MM.1S (cell line): Measurements from ENCODE around the gene WFDC8.

Experiments
- DNase-seq: peaks from one replicate; pipeline ENCODE4 v3.0.0-alpha.2; 2015
- H2AFZ ChIP-seq: fragments of 300-600 bp; sonication (generic); 2 replicates; pipeline ENCODE4 v1.6.0; 2016; ENCODE audit warnings: antibody characterized with exemption, low read length
- H3F3A ChIP-seq: fragments of 300-600 bp; sonication (generic); 2 replicates; pipeline ENCODE4 v1.6.1; 2016; ENCODE audit warnings: mild to moderate bottlenecking, antibody characterized with exemption, low read length, moderate library complexity, mixed read lengths; ENCODE audit not compliant: insufficient read depth
- H3K27ac ChIP-seq: fragments of 300-600 bp; sonication (generic); 2 replicates; pipeline ENCODE4 v1.5.1; 2016; ENCODE audit warnings: mild to moderate bottlenecking, low read length
- H3K27me3 ChIP-seq: fragments of 300-600 bp; sonication (generic); replicated peaks from 2 replicates; pipeline ENCODE4 v1.6.0; 2016; ENCODE audit warnings: low read length; ENCODE audit not compliant: insufficient read depth
- H3K36me3 ChIP-seq: fragments of 300-600 bp; sonication (generic); replicated peaks from 2 replicates; pipeline ENCODE4 v1.6.1; 2016; ENCODE audit warnings: mild to moderate bottlenecking, low read length, mixed read lengths; ENCODE audit not compliant: insufficient read depth
- H3K4me1 ChIP-seq: fragments of 300-600 bp; sonication (generic); 2 replicates; pipeline ENCODE4 v1.6.1; 2016; ENCODE audit warnings: low read length, mixed read lengths
- H3K4me2 ChIP-seq: fragments of 300-600 bp; sonication (generic); 2 replicates; pipeline ENCODE4 v1.6.0; 2016; ENCODE audit warnings: low read depth, low read length
- H3K4me3 ChIP-seq: fragments of 300-600 bp; sonication (generic); 2 replicates; pipeline ENCODE4 v1.5.1; 2016; ENCODE audit warnings: low read length, mixed read lengths
- H3K79me2 ChIP-seq: fragments of 300-600 bp; sonication (generic); 2 replicates; pipeline ENCODE4 v1.6.1; 2016; ENCODE audit warnings: mixed run types, low read length, mixed read lengths
- H3K9ac ChIP-seq: fragments of 300-600 bp; sonication (generic); 2 replicates; pipeline ENCODE4 v1.6.1; 2016; ENCODE audit warnings: low read length, mixed read lengths
- H3K9me2 ChIP-seq: fragments of 300-600 bp; sonication (generic); replicated peaks from 2 replicates; pipeline ENCODE4 v1.6.1; 2016; ENCODE audit warnings: mild to moderate bottlenecking, low read length, mixed read lengths; ENCODE audit not compliant: insufficient read depth
- H3K9me3 ChIP-seq: fragments of 300-600 bp; sonication (generic); replicated peaks from 2 replicates; pipeline ENCODE4 v1.6.1; 2016; ENCODE audit warnings: mild to moderate bottlenecking, low read length, mixed read lengths; ENCODE audit not compliant: insufficient read depth
- H4K20me1 ChIP-seq: fragments of 300-600 bp; sonication (generic); 2 replicates; pipeline ENCODE4 v1.6.1; 2016; ENCODE audit warnings: mild to moderate bottlenecking, low read length, moderate library complexity, mixed read lengths; ENCODE audit not compliant: insufficient read depth
- CTCF ChIP-seq: fragments of 300-600 bp; sonication (generic); IDR thresholded peaks from 2 replicates; pipeline ENCODE4 v1.5.1; 2016; ENCODE audit warnings: antibody characterized with exemption, low read length, mixed read lengths
- EZH2 ChIP-seq: fragments of 300-600 bp; sonication (generic); optimal IDR thresholded peaks from 2 replicates; pipeline ENCODE3; 2017; ENCODE audit warnings: low read depth, mild to moderate bottlenecking, antibody characterized with exemption, low read length, mixed read lengths
- EZH2phosphoT487 ChIP-seq: fragments of 300-600 bp; sonication (generic); IDR thresholded peaks from 2 replicates; pipeline ENCODE4 v1.6.1; 2018; ENCODE audit warnings: antibody characterized with exemption, low read length

WFDC8 gene

GRCh38 chr20:45607810-45608209 lies 28.7 kb upstream of the WFDC8 start:
- H3K27ac ChIP-seq, result no peak overlapping the region
- no peak overlapping the region for H2AFZ ChIP-seq
- H3K9me3 ChIP-seq, result no peaks in the 10 kb centered on the region
- TF ChIP-seq EZH2 (no peak), EZH2phosphoT487 (no peak), CTCF (no peak)
- H3K4me3 ChIP-seq, result no peak overlapping the region
- no peak overlapping the region for H3K9ac ChIP-seq
- no peaks in the 10 kb centered on the region for H3K27me3 ChIP-seq
- no peaks in the 10 kb centered on the region for H3K79me2 ChIP-seq
- H3F3A ChIP-seq, result no peaks in the 10 kb centered on the region
- H3K9me2 ChIP-seq, result no peaks in the 10 kb centered on the region
- H3K4me2 ChIP-seq, result no peak overlapping the region
- H3K36me3 ChIP-seq, result no peaks in the 10 kb centered on the region
- no peak for DNase-seq
- H4K20me1 ChIP-seq, result no peaks in the 10 kb centered on the region
- H3K4me1 ChIP-seq, result no peaks in the 10 kb centered on the region

- Histone ChIP-seq H4K20me1 (no peaks in the 10 kb centered on the region), H2AFZ (no peak overlapping the region), H3K4me3 (no peak overlapping the region), H3K4me2 (no peak overlapping the region), H3K36me3 (no peaks in the 10 kb centered on the region), H3K79me2 (no peaks in the 10 kb centered on the region), H3K4me1 (no peaks in the 10 kb centered on the region), H3K9me3 (no peaks in the 10 kb centered on the region), H3K27ac (no peak overlapping the region), H3F3A (no peaks in the 10 kb centered on the region), H3K9me2 (no peaks in the 10 kb centered on the region), H3K27me3 (no peaks in the 10 kb centered on the region), H3K9ac (no peak overlapping the region)
- no peak for DNase-seq
- TF ChIP-seq CTCF (no peak), EZH2phosphoT487 (no peak), EZH2 (no peak)
Measured at GRCh38 chr20:45595235-45595634, 16.2 kb upstream of the WFDC8 start.

- Histone ChIP-seq H3K36me3 (no peaks in the 10 kb centered on the region), H4K20me1 (no peaks in the 10 kb centered on the region), H3K4me1 (no peaks in the 10 kb centered on the region), H3K9ac (no peak overlapping the region), H3F3A (no peaks in the 10 kb centered on the region), H3K27me3 (no peaks in the 10 kb centered on the region), H3K27ac (no peak overlapping the region), H3K9me2 (no peaks in the 10 kb centered on the region), H3K4me3 (no peak overlapping the region), H2AFZ (no peak overlapping the region), H3K79me2 (no peaks in the 10 kb centered on the region), H3K9me3 (no peaks in the 10 kb centered on the region), H3K4me2 (no peak overlapping the region)
- TF ChIP-seq EZH2, result no peak
- TF ChIP-seq EZH2phosphoT487, result no peak
- TF ChIP-seq CTCF, result no peak
- DNase-seq, result no peak
Measured at GRCh38 chr20:45593498-45593897, 14.4 kb upstream of the WFDC8 start.
